B cell (primary cell): ENCODE measurements around the gene RFX3. TPM values are rescaled to one million over a fixed set of nuclear protein-coding genes. Genes with fewer than 3 reads are reported as not detected.

Source experiments
- ATAC-seq: fragments of 200-7000 bp; cut with Tn5 transposase; one replicate; pipeline ENCODE4 v1.10.0; 2021; ENCODE audit warnings: low read depth, mild to moderate bottlenecking, moderate number of reproducible peaks, moderate library complexity
- CTCF ChIA-PET: fragments of 350-600 bp; sonication (Branson Sonifier 250); formaldehyde crosslinking; loops from one replicate; lab custom pipeline; 2021; ENCODE audit warnings: antibody characterized with exemption, inconsistent platforms; lab: Charles Lee
- POLR2A ChIA-PET: fragments of 350-600 bp; sonication (Branson Sonifier 250); formaldehyde crosslinking; loops from one replicate; lab custom pipeline; 2021; ENCODE audit warnings: antibody characterized with exemption; lab: Charles Lee
- DNase-seq: peaks from one replicate; pipeline ENCODE4 v3.0.0; 2013
- H2AFZ ChIP-seq: 2 replicates; pipeline ENCODE4 v1.6.1; 2012; ENCODE audit warnings: mild to moderate bottlenecking, low read depth, low read length; ENCODE audit not compliant: insufficient read depth, poor library complexity, severe bottlenecking
- H3K27ac ChIP-seq, 2 donors: 1 replicate in 1 of 2; 2 replicates in 1 of 2; pipeline ENCODE4 v1.5.1; 2012 to 2013; ENCODE audit warnings: low read length in 2 of 2, mild to moderate bottlenecking in 2 of 2, moderate library complexity in 1 of 2
- H3K27me3 ChIP-seq, 4 experiments: fragments of 200-600 bp in 1 of 4; sonication (generic) in 1 of 4; replicated peaks in 1 of 4; 1 replicate in 2 of 4; 2 replicates in 2 of 4; pipeline versions ENCODE4 v1.6.1 to v1.7.0; 2013 to 2016; ENCODE audit warnings: low read length in 3 of 4, mild to moderate bottlenecking in 2 of 4, mixed read lengths in 1 of 4, moderate library complexity in 1 of 4; ENCODE audit not compliant: insufficient read depth in 4 of 4, control insufficient read depth in 3 of 4; ENCODE audit errors: control extremely low read depth in 1 of 4
- H3K36me3 ChIP-seq, 2 experiments: replicated peaks in 1 of 2; 1 replicate in 1 of 2; 2 replicates in 1 of 2; pipeline versions ENCODE4 v1.6.1 to v1.7.1; 2013; ENCODE audit warnings: low read length in 1 of 2; ENCODE audit not compliant: insufficient read depth in 2 of 2, control insufficient read depth in 1 of 2; ENCODE audit errors: control extremely low read depth in 1 of 2, extremely low read depth in 1 of 2
- H3K4me1 ChIP-seq, 2 donors: fragments of 200-600 bp in 1 of 2; sonication (generic) in 1 of 2; 1 replicate in 1 of 2; 2 replicates in 1 of 2; pipeline versions ENCODE4 v1.5.1 to v1.6.1; 2013 to 2017; ENCODE audit warnings: low read length in 2 of 2; ENCODE audit not compliant: control insufficient read depth in 2 of 2, insufficient read depth in 2 of 2
- H3K4me2 ChIP-seq: replicated peaks from 2 replicates; pipeline ENCODE3; 2012; ENCODE audit warnings: mild to moderate bottlenecking, low read depth, low read length; ENCODE audit not compliant: poor library complexity, severe bottlenecking
- H3K4me3 ChIP-seq, 5 experiments: fragments of 200-600 bp in 1 of 5; sonication (generic) in 1 of 5; 1 replicate in 3 of 5; 2 replicates in 2 of 5; pipeline versions ENCODE4 v1.5.1 to v1.7.0; 2011 to 2016; ENCODE audit warnings: low read length in 4 of 5, mild to moderate bottlenecking in 4 of 5, low read depth in 2 of 5, control low read depth in 1 of 5, moderate library complexity in 1 of 5; ENCODE audit not compliant: insufficient read depth in 1 of 5; ENCODE audit errors: control extremely low read depth in 1 of 5, extremely low read depth in 1 of 5
- H3K79me2 ChIP-seq: fragments of 200-600 bp; sonication (generic); one replicate; pipeline ENCODE4 v1.6.0; 2016; ENCODE audit warnings: low read length; ENCODE audit not compliant: control insufficient read depth, insufficient read depth
- H3K9ac ChIP-seq: fragments of 200-600 bp; sonication (generic); 2 replicates; pipeline ENCODE4 v1.6.1; 2017; ENCODE audit warnings: mild to moderate bottlenecking, low read length, moderate library complexity
- H3K9me3 ChIP-seq, 3 donors: one replicate each; pipeline versions ENCODE4 v1.6.1 to v1.7.1; 2013; ENCODE audit warnings: low read length in 2 of 3; ENCODE audit not compliant: control insufficient read depth in 2 of 3, insufficient read depth in 1 of 3; ENCODE audit errors: control extremely low read depth in 1 of 3
- H4K20me1 ChIP-seq: 2 replicates; pipeline ENCODE4 v1.6.0; 2012; ENCODE audit warnings: mild to moderate bottlenecking, low read length; ENCODE audit not compliant: insufficient read depth, control insufficient read depth, poor library complexity, severe bottlenecking
- H3K27ac Mint-ChIP-seq: one replicate; pipeline ENCODE4 v1.8.0; 2021; ENCODE audit warnings: mixed read lengths
- H3K27me3 Mint-ChIP-seq: one replicate; pipeline ENCODE4 v1.8.0; 2021; ENCODE audit warnings: mixed read lengths
- H3K4me1 Mint-ChIP-seq: one replicate; pipeline ENCODE4 v1.8.0; 2021; ENCODE audit warnings: mixed read lengths
- H3K4me3 Mint-ChIP-seq: one replicate; pipeline ENCODE4 v1.8.0; 2021; ENCODE audit warnings: mixed read lengths
- H3K9me3 Mint-ChIP-seq: one replicate; pipeline ENCODE4 v1.8.0; 2022; ENCODE audit warnings: mixed read lengths; ENCODE audit not compliant: insufficient read depth
- CTCF ChIP-seq: fragments of 200-600 bp; IDR thresholded peaks from one replicate; pipeline ENCODE4 v1.8.0; 2022; ENCODE audit warnings: antibody characterized with exemption, mild to moderate bottlenecking
- EZH2 ChIP-seq: IDR thresholded peaks from 2 replicates; pipeline ENCODE4 v1.6.1; 2012; ENCODE audit warnings: borderline replicate concordance, low read depth, mild to moderate bottlenecking, moderate library complexity, low read length; ENCODE audit not compliant: insufficient read depth, poor library complexity, severe bottlenecking
- WGBS: methylation state at CpG from one replicate; pipeline ENCODE4 v1.1.5; 2013; ENCODE audit warnings: missing lambda C conversion rate; ENCODE audit not compliant: insufficient coverage; 5-methylcytosine and 5-hydroxymethylcytosine counted together
- intact Hi-C: fragments of 100-400 bp; cut with micrococcal nuclease; formaldehyde crosslinking; loops from one replicate; pipeline ENCODE4 v1.10.0; 2022
- polyA plus RNA-seq: library from polyadenylated mRNA; depleted of rRNA; stranded (reverse); fragments of >200 nt; gene quantifications from 2 replicates; pipeline ENCODE4 v1.2.3, GENCODE V29; 2012
- total RNA-seq, 2 donors: library from RNA; stranded (reverse); fragments of 120-200 nt in 1 of 2; gene quantifications; 1 replicate in 1 of 2; 2 replicates in 1 of 2; pipeline versions ENCODE4 v1.2.3 to v1.2.4, GENCODE V29; 2013 to 2022

RFX3 gene
- total and polyA plus RNA-seq, 2 donors (not counting 1 experiment from before 2014, with no cell fraction given), result 6.1 to 39.1 TPM

GRCh38 chr9:3571500-3571899 lies 45.7 kb upstream of the RFX3 start:
- H3K4me3 Mint-ChIP-seq, result no peak overlapping the region
- Histone ChIP-seq H3K9ac (no peak overlapping the region), H3K9me3 (no peaks in the 10 kb centered on the region), H3K79me2 (no peaks in the 10 kb centered on the region), H3K27ac (no peak overlapping the region), H3K4me1 (no peaks in the 10 kb centered on the region), H3K27me3 (no peaks in the 10 kb centered on the region), H4K20me1 (no peaks in the 10 kb centered on the region), H2AFZ (no peak overlapping the region), H3K36me3 (no peaks in the 10 kb centered on the region), H3K4me2 (no peak overlapping the region), H3K4me3 (no peak overlapping the region)
- H3K9me3 Mint-ChIP-seq, result no peaks in the 10 kb centered on the region
- H3K27me3 Mint-ChIP-seq, result no peaks in the 10 kb centered on the region
- WGBS, result no CpG with 5 or more reads among the region's 1 CpG
- ChIA-PET POLR2A (no interaction called here), CTCF (no interaction called here)
- TF ChIP-seq CTCF (no peak), EZH2 (no peak)
- DNase-seq (no peak), ATAC-seq (no peak)
- intact Hi-C loops, result no loop called here
- peaks cover 3% of the 10 kb centered on the region for H3K4me1 Mint-ChIP-seq
- no peak overlapping the region for H3K27ac Mint-ChIP-seq

- WGBS, result 71% methylated on average over 1 of the region's 1 CpG
These were observed 43.7 kb upstream of the RFX3 start for GRCh38 chr9:3569529-3569928.

More at GRCh38 chr9:3569529-3569928, 43.7 kb upstream of the RFX3 start:
- CTCF ChIA-PET, result no interaction called here
- Histone ChIP-seq H3K9ac (no peak overlapping the region), H3K9me3 (no peaks in the 10 kb centered on the region), H3K79me2 (no peaks in the 10 kb centered on the region), H3K4me2 (no peak overlapping the region), H3K36me3 (no peaks in the 10 kb centered on the region), H3K4me3 (no peak overlapping the region), H3K4me1 (no peaks in the 10 kb centered on the region), H2AFZ (no peak overlapping the region), H3K27ac (no peak overlapping the region), H4K20me1 (no peaks in the 10 kb centered on the region), H3K27me3 (no peaks in the 10 kb centered on the region)
- ATAC-seq (no peak), DNase-seq (no peak)
- H3K9me3 Mint-ChIP-seq, result no peaks in the 10 kb centered on the region
- no peak for TF ChIP-seq CTCF
- no peak for TF ChIP-seq EZH2
- H3K27ac Mint-ChIP-seq, result no peak overlapping the region
- H3K27me3 Mint-ChIP-seq, result no peaks in the 10 kb centered on the region
- intact Hi-C loops, result no loop called here
- H3K4me3 Mint-ChIP-seq, result no peak overlapping the region
- POLR2A ChIA-PET, result no interaction called here
- no peaks in the 10 kb centered on the region for H3K4me1 Mint-ChIP-seq
